ENCODE results near the gene PPFIBP1. TPM values are rescaled to one million over a fixed set of nuclear protein-coding genes. Genes with fewer than 3 reads are reported as not detected.

The PPFIBP1 gene
- total and polyA plus RNA-seq, 2 of the 13 experiments (the other 11 are each of a cell fraction or from before 2014, with no cell fraction given): 16.2 to 21.8 TPM

GRCh38 chr12:27709932-27710591, 186.1 kb downstream of the PPFIBP1 start (continued):
- no peak for TF ChIP-seq MTA3 (CRISPR knock-in tag; IDR thresholded peaks at IDR 0.05)
- TF ChIP-seq ZNF263 (CRISPR knock-in tag; IDR thresholded peaks at IDR 0.05): no peak
- no peak for TF ChIP-seq ZNF10 (CRISPR knock-in tag; IDR thresholded peaks at IDR 0.05; ENCODE audit: borderline replicate concordance, low read depth)
- no peak for TF ChIP-seq JUND (CRISPR knock-in tag; IDR thresholded peaks at IDR 0.05)
- TF ChIP-seq AHDC1 (CRISPR knock-in tag; IDR thresholded peaks at IDR 0.05; ENCODE audit: borderline replicate concordance): no peak
- TF ChIP-seq ZSCAN9 (CRISPR knock-in tag; IDR thresholded peaks at IDR 0.05; ENCODE audit: borderline replicate concordance): 0 out of 2 replicates have a peak, but pooled peaks have one; percentile 9
- TF ChIP-seq FOXA1 (IDR thresholded peaks at IDR 0.05): no peak
- TF ChIP-seq FOXA1 (CRISPR knock-in tag; IDR thresholded peaks at IDR 0.05): peak; percentile 36; the same call in 1 of the 2 replicates
- no peak for TF ChIP-seq HOXA3 (CRISPR knock-in tag; IDR thresholded peaks at IDR 0.05)
- TF ChIP-seq MBD4 (IDR thresholded peaks at IDR 0.05; ENCODE audit: borderline replicate concordance, low read length): 0 out of 2 replicates have a peak, but pooled peaks have one; percentile 25
- no peak for TF ChIP-seq ZNF879 (CRISPR knock-in tag; IDR thresholded peaks at IDR 0.05)
- TF ChIP-seq TBP (CRISPR knock-in tag; IDR thresholded peaks at IDR 0.05): no peak
- TF ChIP-seq HNRNPK (IDR thresholded peaks at IDR 0.05; ENCODE audit: low read depth, low read length, poor library complexity, severe bottlenecking): no peak
- TF ChIP-seq TOPORS (CRISPR knock-in tag; IDR thresholded peaks at IDR 0.05): no peak
- no peak for TF ChIP-seq ZNF468 (CRISPR knock-in tag; IDR thresholded peaks at IDR 0.05)
- TF ChIP-seq ZSCAN5A (CRISPR knock-in tag; IDR thresholded peaks at IDR 0.05; ENCODE audit: borderline replicate concordance): no peak
- TF ChIP-seq ZNF792 (CRISPR knock-in tag; IDR thresholded peaks at IDR 0.05): no peak
- TF ChIP-seq ZFP1 (CRISPR knock-in tag; IDR thresholded peaks at IDR 0.05): no peak
- 0 out of 2 replicates have a peak, but pooled peaks have one; percentile 24 for TF ChIP-seq ATF1 (CRISPR knock-in tag; IDR thresholded peaks at IDR 0.05)
- TF ChIP-seq HES4 (CRISPR knock-in tag; IDR thresholded peaks at IDR 0.05; ENCODE audit: borderline replicate concordance): no peak
- TF ChIP-seq STAT6 (CRISPR knock-in tag; IDR thresholded peaks at IDR 0.05; ENCODE audit: borderline replicate concordance): 0 out of 2 replicates have a peak, but pooled peaks have one; percentile 11
- TF ChIP-seq NFIC (IDR thresholded peaks at IDR 0.05; ENCODE audit: low read length): no peak
- TF ChIP-seq SP140L (CRISPR knock-in tag; IDR thresholded peaks at IDR 0.05; ENCODE audit: borderline replicate concordance): no peak
